ENCODE results near the gene PRKG2. TPM values are rescaled to one million over a fixed set of nuclear protein-coding genes. Genes with fewer than 3 reads are reported as not detected.

The PRKG2 gene
- total RNA-seq = under 1 TPM; 0.10 to 0.24 TPM

- H3K27me3 Mint-ChIP-seq = peaks cover 26% of the 10 kb centered on the region
- CTCF ChIA-PET = no interaction called here
- H3K27ac Mint-ChIP-seq = no peak within 1 kb of the TSS
- no peaks in the 10 kb centered on the region for H3K9me3 Mint-ChIP-seq
- POLR2A ChIA-PET = no interaction called here
- peak within 1 kb of the TSS; percentile 52 for H3K4me3 Mint-ChIP-seq
- H3K36me3 Mint-ChIP-seq = no peaks in the 10 kb centered on the region
- H3K4me1 Mint-ChIP-seq (ENCODE audit: low read depth) = peaks cover 12% of the 10 kb centered on the region
- DNase-seq = no peak
- intact Hi-C loops (cut with micrococcal nuclease) = no loop called here
These were observed at the start of gene PRKG2 for GRCh38 chr4:81214881-81215868. TSS of gene PRKG2 (minus strand) at chr4:81215222. CDS start at chr4:81205047, 10,175 bp downstream.

DNA sequence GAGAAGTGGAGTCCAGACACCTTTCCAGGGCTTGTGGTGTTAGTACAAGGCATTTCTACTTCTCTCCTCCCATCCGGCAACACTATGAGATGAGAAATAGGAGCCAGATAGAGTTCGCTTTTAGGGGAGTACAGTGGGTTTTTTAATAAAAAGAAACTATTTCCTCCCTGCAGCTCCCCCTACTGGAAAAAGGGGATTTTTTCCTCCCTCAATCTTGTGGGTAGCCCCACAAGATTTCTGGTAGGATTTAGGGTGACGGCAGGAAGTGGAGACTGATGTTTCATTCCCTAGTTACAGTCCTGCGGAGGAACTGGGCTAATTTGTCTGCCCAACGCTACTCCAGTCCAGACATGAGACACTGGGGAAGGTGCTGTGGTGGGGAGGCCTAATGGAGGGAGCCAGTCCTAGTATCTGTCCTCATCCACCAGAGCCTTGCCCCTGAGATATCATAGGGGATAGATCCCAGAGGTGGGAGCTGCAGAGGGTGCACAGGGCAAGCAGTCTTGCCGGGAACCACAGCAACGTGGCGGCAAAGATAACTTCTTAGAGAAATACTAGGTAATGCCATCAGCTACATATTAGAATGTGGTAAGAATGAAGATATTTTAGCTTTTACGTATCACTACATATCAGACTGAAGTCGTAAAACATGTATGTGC, 45.5 kb upstream of the PRKG2 start:
- no peaks in the 10 kb centered on the region for H3K9me3 Mint-ChIP-seq
- intact Hi-C loops (cut with micrococcal nuclease) = no loop called here
- H3K36me3 Mint-ChIP-seq = no peaks in the 10 kb centered on the region
- H3K4me1 Mint-ChIP-seq (ENCODE audit: low read depth) = no peaks in the 10 kb centered on the region
- ChIA-PET CTCF (interaction anchor here (0.6 to 1.7 kb wide), 4 partner anchors 92 to 1924 kb away, joined by 4 to 9 read pairs (median 4); no protein-coding TSS in a partner anchor), POLR2A (no interaction called here)
- H3K27ac Mint-ChIP-seq = no peak overlapping the region
- no peak overlapping the region for H3K4me3 Mint-ChIP-seq
- no peaks in the 10 kb centered on the region for H3K27me3 Mint-ChIP-seq
- no peak for DNase-seq

DNA sequence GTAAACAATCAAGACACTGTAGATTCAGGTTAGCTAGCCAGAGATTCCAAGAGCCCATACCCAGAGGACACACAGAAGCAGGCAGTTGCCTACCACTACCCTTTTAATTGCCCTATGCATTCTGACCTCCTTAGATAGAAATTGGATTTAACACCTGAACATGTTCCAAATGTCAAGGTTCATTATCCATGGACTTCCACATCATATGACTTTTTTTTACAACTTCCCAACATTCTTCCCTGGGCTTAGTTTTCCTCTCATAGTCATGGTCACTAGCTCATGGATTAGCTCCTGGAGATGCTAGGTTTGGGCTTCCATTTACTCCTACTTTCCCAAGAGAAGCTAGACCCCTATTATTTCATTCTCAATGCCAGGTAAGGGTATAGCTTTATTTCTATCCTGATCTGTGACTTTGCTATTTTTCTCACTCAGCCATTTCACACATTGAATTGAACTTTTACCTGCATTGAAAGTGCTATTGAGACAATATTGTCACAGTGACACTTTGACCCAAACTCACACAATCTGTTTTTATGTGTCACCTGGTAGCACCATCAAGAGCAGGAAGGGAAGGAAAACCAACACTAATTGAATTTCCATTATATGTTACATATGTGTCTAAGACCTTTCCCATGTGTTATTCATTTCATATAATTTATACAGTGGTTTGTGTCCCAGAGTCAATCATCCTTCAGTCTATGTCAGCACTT, 44.0 kb upstream of the PRKG2 start:
- Mint-ChIP-seq H3K4me3 (no peak overlapping the region), H3K9me3 (no peaks in the 10 kb centered on the region), H3K36me3 (no peaks in the 10 kb centered on the region), H3K27me3 (peaks cover 2% of the 10 kb centered on the region), H3K4me1 (ENCODE audit: low read depth) (no peaks in the 10 kb centered on the region), H3K27ac (no peak overlapping the region)
- DNase-seq = no peak
- ChIA-PET POLR2A (no interaction called here), CTCF (interaction anchor here (1.6 kb wide), 1 partner anchor 93 kb away, joined by 4 read pairs; no protein-coding TSS in a partner anchor)
- intact Hi-C loops (cut with micrococcal nuclease) = no loop called here

DNA sequence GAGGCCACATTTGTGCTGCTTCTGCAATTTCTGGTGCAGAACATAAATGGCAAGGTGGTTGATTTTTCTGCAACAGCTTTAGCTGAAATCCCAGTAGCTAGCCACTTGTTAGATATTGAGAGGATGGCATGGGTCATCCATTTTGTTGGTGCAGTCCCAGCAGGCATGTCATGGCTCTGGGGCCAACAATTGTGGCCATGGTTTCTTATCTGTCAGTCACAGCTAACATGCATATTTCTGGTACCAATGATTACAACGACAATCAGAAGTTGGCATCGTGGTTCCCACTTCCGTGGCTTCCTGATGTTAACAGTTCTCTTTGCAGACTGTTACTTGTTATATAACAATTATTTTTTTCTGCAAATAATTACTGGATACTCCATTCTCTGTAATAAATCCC, 42.8 kb upstream of the PRKG2 start:
- intact Hi-C loops (cut with micrococcal nuclease) = no loop called here
- no peak for DNase-seq
- POLR2A ChIA-PET = no interaction called here
- CTCF ChIA-PET = no interaction called here
- peaks cover 6% of the 10 kb centered on the region for H3K27me3 Mint-ChIP-seq
- no peak overlapping the region for H3K27ac Mint-ChIP-seq
- no peaks in the 10 kb centered on the region for H3K9me3 Mint-ChIP-seq
- H3K4me3 Mint-ChIP-seq = no peak overlapping the region
- no peaks in the 10 kb centered on the region for H3K4me1 Mint-ChIP-seq (ENCODE audit: low read depth)
- H3K36me3 Mint-ChIP-seq = no peaks in the 10 kb centered on the region

DNA sequence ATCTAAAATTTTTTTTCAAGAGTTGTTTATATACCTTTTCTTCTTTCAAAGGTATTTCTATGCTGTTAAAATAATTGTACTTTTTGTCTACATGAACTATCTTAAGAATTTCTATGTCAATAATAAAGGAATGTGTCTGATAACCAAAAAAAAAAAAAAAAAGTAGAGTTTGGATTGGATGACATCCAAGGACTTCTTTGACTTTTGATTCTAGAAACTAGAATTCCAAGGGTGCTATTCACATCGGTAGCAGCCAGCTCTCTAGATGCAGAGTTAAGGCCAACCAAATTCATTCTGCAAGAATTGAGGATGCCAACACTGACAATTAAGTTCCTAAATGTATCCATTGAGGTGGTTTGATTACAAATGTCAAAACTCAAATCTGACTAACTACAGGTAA, 42.0 kb upstream of the PRKG2 start:
- Mint-ChIP-seq H3K36me3 (no peaks in the 10 kb centered on the region), H3K27me3 (peaks cover 6% of the 10 kb centered on the region), H3K4me3 (no peak overlapping the region), H3K9me3 (no peaks in the 10 kb centered on the region), H3K27ac (no peak overlapping the region), H3K4me1 (ENCODE audit: low read depth) (no peaks in the 10 kb centered on the region)
- ChIA-PET POLR2A (no interaction called here), CTCF (interaction anchor here (1.3 kb wide), 1 partner anchor 186 kb away, joined by 3 read pairs; no protein-coding TSS in a partner anchor)
- intact Hi-C loops (cut with micrococcal nuclease) = no loop called here
- DNase-seq = no peak

GRCh38 chr4:81256059-81256970, 41.3 kb upstream of the PRKG2 start:
- Mint-ChIP-seq H3K4me1 (ENCODE audit: low read depth) (no peaks in the 10 kb centered on the region), H3K27ac (no peak overlapping the region), H3K4me3 (no peak overlapping the region), H3K36me3 (no peaks in the 10 kb centered on the region), H3K27me3 (peaks cover 6% of the 10 kb centered on the region), H3K9me3 (no peaks in the 10 kb centered on the region)
- intact Hi-C loops (cut with micrococcal nuclease) = no loop called here
- ChIA-PET CTCF (interaction anchor here (1.3 kb wide), 1 partner anchor 185 kb away, joined by 3 read pairs; no protein-coding TSS in a partner anchor), POLR2A (no interaction called here)
- no peak for DNase-seq

DNA sequence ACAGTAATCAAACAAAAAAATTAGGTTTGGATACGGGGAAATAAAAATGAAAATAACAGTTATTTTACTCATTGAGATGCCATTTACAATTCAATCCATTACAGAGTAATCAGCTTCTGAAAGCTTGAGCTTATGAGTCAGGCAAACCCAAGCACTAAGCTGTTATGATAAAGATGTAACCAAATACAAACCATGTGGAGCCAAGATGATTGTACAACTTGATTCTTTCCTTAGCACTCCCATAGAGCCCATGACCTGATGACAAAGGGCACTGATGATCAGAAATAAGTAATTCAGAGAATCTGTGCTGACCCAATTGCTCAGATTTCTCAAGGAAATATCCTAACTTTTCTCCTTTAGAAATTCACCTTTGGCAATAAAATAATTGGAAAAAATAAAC, 40.5 kb upstream of the PRKG2 start:
- intact Hi-C loops (cut with micrococcal nuclease) = no loop called here
- ChIA-PET POLR2A (no interaction called here), CTCF (no interaction called here)
- Mint-ChIP-seq H3K27ac (no peak overlapping the region), H3K9me3 (no peaks in the 10 kb centered on the region), H3K4me1 (ENCODE audit: low read depth) (no peaks in the 10 kb centered on the region), H3K36me3 (no peaks in the 10 kb centered on the region), H3K4me3 (no peak overlapping the region), H3K27me3 (peaks cover 6% of the 10 kb centered on the region)
- no peak for DNase-seq

DNA sequence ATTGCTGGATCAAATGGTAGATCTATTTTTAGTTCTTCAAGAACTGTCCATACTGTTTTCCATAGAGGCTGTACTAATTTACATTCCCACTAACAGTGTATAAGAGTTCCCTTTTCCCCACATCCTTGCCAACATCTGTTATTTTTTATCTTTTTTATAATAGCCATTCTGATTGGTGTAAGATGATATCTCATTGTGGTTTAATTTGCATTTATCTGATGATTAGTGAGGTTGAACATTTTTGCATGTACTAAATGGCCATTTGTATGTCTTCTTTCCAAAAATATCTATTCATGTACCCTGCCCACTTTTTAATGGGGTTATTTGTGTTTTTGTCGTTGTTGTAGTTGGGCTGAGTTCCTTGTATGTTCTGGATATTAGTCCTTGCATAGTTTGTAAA, 35.4 kb upstream of the PRKG2 start:
- ChIA-PET POLR2A (no interaction called here), CTCF (no interaction called here)
- Mint-ChIP-seq H3K9me3 (no peaks in the 10 kb centered on the region), H3K4me3 (no peak overlapping the region), H3K36me3 (no peaks in the 10 kb centered on the region), H3K4me1 (ENCODE audit: low read depth) (no peaks in the 10 kb centered on the region), H3K27ac (no peak overlapping the region), H3K27me3 (peaks cover 6% of the 10 kb centered on the region)
- no peak for DNase-seq
- intact Hi-C loops (cut with micrococcal nuclease) = no loop called here

- ChIA-PET POLR2A (no interaction called here), CTCF (no interaction called here)
- intact Hi-C loops (cut with micrococcal nuclease) = no loop called here
- Mint-ChIP-seq H3K9me3 (no peaks in the 10 kb centered on the region), H3K27ac (no peak overlapping the region), H3K27me3 (no peaks in the 10 kb centered on the region), H3K4me3 (no peak overlapping the region), H3K4me1 (ENCODE audit: low read depth) (no peaks in the 10 kb centered on the region), H3K36me3 (no peaks in the 10 kb centered on the region)
- no peak for DNase-seq
These were observed 30.4 kb upstream of the PRKG2 start for GRCh38 chr4:81245218-81246009.

DNA sequence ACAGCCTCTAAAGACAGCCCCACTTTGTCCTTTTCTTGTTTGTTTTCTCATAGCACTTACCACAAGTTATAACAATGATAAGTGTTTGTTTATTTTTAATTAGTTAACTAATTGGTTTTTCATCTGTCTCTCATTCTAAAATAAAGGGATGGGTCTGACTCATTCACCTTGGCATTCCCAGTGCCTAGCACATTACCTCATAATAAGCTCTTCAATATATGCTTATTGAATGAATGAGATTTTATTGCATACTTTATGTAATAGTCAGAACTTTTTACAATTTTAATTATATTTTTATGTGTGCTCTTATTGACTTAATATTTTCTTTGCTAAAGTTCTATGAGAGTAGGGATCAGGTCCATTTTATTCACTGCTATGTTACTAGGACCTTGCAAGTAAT, 22.8 kb upstream of the PRKG2 start:
- no peaks in the 10 kb centered on the region for H3K9me3 Mint-ChIP-seq
- intact Hi-C loops (cut with micrococcal nuclease) = no loop called here
- no peak overlapping the region for H3K4me3 Mint-ChIP-seq

More for the DNA sequence above, 22.8 kb upstream of the PRKG2 start:
- Mint-ChIP-seq H3K27me3 (peaks cover 3% of the 10 kb centered on the region), H3K27ac (no peak overlapping the region), H3K36me3 (no peaks in the 10 kb centered on the region), H3K4me1 (ENCODE audit: low read depth) (no peaks in the 10 kb centered on the region)
- no peak for DNase-seq
- ChIA-PET CTCF (no interaction called here), POLR2A (no interaction called here)
